NCI-H226 (cell line): Measurements from ENCODE around the gene ADGRV1.
A peak's percentile ranks its signal among the peaks of the same experiment; 100 is the strongest.

Experiments used
- DNase-seq: peaks from one replicate; pipeline ENCODE4 v3.0.0-alpha.2; 2015

ADGRV1 gene

DNA sequence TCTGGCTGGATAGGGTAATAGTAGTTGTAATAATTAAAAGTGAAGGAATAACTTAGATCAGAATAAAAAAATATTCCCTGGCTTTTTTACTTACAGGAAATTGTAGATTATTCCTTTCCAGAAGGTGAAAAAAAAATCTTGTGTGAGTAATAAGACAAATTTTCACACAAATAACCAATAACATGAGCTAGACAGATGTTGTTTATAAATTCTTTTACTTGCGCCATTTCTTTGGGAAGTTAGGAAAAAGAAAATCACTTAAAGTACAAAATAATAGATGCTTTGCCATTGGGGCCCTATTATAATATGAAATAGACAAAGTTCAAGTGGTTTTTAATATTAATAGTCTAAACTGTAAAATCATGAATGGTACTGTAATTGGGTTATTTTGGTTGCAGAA lies 620.4 kb downstream of the ADGRV1 start:
- DNase-seq, result no peak

DNA sequence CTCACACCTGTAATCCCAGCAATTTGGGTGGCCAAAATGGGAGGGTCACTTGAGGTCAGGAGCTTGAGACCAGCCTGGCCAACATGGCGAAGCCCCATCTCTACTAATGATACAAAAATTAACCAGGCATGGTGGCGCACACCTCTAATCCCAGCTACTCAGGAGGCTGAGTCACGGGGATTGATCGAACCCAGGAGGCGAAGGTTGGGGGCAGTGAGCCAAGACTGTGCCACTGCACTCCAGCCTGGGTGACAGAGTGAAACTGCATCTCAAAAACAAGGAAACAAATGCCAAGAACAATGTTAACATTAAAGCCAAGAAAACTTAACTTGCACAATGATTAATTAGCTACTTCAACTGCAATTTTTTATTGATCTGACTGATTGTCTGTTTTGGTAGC lies 621.9 kb downstream of the ADGRV1 start:
- DNase-seq, result no peak

DNA sequence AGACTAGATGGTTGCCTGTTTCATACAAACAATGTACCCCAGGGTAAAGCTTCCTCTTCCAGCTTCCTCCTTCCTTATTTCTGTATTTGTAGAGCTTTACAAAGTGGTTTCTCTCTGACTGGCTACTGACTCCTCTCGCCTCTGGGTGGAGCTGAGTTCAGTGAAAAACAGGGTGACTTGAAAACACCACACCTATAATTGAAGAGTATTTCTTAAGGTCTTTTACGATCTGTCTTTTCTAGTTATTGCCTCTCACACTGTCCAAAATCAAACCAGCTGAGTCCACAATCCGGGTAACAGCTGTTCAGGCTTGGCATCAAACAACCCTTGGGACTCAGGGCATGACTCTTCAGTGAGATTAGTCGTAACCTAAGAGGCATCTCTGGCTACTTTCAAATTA lies 624.2 kb downstream of the ADGRV1 start:
- no peak for DNase-seq

DNA sequence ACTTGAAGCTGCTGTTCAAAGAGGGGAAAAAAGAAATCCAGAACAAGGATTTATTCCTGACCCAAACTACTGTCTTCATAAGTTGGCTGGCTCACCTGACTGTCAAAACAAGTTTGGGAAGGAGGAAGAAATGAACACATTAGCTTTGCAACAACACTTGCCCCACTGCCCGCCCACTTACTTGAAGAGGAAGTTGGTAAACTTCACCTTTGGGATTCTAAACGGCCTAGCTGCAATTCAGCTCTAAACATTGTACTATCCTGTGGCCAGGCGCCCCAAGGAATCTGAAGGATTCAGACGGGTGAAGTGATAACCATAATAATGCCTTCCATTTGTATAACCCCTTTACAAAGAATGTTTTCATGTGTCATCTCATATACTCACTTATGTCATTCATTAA lies 625.1 kb downstream of the ADGRV1 start:
- DNase-seq, result no peak

DNA sequence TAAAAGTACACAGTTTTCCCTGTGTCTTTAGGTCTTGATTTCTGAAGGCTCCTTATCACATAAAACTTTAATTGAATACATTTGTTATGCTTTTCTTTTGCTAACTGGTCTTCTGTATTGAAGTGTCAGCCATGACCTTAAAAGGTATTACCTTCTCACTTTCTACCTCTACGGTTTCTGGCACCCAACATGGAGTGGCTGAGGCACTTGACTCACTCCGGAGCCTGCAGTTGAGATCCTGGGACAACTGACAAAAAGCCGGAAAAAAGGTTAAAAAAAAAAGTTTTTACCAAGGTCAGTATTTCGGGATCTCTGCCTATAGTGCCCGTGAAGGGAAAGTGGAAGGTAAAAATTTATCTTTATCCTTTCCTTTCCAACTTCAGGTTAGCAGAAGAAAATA lies 627.5 kb downstream of the ADGRV1 start:
- no peak for DNase-seq

DNA sequence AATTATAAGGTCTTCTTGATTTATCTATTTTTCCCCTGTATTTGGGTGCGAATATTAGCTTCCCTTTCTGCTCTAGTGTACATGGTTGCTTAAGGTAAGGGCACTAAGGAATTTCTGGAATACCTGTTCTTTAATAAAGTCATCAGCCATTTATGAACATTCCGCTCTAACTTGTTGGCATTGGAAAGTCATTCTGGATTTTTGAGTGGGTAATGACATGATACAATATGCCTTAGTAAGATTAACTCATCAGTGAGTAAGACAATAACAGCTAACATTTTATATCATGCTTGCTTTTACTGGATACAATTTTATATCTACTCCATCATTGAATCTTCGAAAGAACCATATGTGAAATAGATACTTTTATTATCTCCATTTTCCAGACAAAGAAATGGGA lies 628.4 kb downstream of the ADGRV1 start:
- no peak for DNase-seq

DNA sequence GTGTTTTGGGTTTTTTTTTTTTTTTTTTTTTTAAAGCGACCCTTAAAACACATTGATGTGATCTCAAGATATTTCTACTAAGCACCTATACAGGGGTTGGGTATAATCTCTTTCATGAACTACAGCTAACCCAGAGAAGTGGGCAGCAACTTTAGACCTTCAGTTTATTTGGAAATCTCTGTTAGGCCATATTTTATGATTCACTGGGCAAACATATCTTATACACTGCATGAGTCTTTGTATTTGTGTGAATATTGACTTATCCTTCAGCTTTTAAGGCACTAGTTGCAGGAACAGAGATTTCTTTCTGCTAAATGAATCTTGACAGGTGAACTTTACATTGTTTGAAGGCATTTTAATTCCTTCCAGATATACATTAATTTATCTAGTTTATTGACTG lies 630.2 kb downstream of the ADGRV1 start:
- no peak for DNase-seq

DNA sequence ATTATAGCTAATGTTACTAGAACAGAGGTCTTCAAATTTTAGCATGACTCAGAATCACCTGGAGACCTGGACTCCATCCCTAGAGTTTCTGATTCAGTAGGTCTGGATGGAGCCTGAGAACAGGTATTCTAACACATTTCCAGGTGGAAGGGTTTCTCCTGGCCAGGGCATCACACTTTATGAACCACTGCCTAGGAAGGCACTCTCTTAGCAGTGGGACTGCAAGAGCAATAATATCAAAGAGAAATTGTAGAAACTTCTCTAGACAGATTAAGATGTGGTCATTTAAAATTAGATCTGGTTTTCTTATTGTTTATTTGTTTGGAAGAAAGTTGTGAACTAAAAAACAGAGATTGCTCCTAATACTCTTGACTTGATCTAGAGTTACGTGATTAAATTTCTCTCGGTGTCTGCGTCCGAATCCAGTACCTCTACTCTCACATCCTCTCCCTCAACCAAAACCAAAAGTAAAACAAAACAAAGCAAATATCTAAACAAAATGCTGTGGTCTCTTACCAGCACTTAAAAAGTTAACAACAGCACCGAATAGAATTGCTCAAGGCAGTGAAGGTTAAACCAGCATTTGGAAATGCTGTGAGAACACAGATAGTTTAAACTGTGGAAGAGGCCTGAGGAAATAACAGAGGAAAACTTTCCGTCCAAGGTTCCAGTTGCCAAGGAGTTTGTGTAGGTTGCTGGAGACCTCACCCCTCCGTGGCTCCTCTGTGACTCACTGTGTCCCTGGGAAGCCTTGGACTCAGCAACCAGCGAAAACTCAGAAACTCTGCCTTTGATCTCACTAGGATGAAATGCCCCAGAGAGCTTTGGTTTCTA lies 631.1 kb downstream of the ADGRV1 start:
- no peak for DNase-seq

DNA sequence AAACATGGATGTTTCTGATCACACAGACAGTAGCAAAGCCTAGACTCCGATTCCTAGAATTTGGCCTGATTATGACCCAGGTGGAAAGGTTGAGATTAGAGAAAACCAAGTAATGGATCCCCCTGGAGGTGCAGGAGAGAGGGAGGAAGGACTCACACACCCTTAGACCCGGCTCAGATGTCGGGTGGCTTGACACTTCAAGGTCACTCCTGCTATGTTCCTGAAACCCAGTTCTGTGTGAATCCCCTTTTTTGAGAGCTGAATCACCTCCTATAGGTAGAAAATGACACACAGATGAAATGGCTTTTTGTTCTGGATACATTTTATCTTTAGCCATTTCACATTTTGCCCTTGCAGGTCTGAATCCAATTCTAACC lies 631.7 kb downstream of the ADGRV1 start:
- no peak for DNase-seq

DNA sequence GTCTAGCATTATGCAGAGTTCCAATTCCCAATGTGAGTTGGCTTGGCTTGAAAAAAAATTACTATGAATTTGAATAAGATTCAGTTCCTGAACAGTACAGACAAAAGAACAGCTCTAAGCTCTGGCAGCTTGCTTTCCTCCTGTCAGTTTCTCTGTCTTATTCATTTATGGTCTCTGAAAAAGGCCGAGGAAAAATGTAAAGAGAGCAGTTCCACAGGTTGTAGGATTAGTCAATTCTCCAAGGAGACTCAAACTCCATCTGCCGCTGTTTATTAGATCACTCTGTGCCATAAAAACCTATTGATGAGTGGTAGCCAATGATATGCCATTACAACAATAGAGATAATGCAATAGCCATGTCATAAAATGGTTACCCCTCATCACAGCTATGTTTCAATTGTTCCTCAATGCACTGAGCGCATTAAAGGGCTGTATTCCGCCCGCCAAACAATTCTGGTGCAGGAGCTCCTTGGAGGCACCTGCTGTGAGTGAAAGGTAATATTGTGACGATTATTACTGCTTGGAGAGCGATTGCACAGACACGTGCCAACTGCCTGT lies 636.3 kb downstream of the ADGRV1 start:
- no peak for DNase-seq

DNA sequence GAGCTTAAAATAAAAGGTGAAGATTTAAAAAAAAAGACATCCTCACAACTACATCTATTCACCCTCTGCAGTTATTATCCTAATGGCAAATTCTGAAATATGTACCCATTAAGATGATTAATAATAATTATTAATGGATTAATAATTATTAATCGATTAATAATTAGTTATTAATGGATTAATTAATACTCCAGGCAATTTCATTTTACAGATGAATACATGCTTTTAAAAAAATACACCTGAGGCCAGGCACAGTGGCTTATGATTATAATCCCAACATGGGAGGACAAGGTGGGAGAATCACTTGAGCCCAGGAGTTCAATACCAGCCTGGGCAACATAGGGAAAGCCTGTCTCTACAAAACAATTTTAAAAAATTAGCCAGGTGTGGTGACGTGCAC lies 642.1 kb downstream of the ADGRV1 start:
- no peak for DNase-seq

DNA sequence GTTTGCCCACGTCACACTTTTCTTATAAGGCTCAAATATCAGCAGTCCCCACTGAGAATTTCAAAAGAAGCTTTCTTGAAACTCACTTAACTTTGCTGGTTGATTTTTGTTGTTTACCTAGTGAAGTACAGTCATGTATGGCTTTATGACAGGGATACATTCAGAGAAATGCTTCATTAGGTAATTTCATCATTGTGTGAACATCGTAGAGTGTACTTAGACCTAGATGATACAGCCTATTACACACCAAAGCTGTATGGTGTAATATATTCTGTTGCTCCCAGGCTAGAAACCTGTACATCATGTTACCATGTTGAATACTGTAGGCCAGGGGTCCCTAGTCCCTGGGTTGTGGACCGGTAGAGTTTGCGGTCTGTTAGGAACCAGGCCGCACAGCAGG lies 647.5 kb downstream of the ADGRV1 start:
- no peak for DNase-seq

DNA sequence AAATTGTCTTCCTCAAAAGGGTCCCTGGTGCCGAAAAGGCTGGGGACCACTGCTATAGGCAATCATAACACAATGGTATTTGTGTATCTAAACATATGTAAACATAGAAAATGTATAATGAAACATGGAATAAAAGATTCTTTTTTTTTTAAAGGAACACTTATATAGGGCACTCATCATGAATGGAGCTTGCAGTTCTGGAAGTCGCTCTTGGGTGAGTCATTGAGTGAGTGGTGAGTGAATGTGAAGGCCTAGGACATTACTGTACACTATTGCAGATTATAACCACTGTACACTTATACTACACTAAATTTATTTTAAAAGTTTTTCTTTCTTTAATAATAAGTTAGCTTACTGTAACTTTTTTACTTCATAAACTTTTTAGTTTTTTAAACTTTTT lies 648.1 kb downstream of the ADGRV1 start:
- DNase-seq, result peak; percentile 68

DNA sequence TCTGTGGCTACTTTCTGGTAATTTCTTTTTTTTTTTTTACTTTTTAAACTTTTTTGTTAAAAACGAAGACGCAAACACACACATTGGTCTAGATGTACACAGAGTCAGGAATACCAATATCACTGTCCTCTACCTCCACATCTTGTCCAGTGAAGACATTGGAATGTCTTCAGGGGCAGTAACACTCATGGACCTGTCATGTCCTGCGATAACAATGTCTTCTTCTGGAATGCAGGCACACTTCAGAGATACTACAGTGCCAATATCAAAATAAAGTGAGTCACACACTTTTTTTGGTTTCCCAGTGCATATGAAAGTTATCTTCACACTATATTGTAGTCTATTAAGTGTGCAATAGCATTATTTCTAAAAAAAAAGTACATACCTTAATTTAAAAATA lies 648.7 kb downstream of the ADGRV1 start:
- DNase-seq, result peak; percentile 62

DNA sequence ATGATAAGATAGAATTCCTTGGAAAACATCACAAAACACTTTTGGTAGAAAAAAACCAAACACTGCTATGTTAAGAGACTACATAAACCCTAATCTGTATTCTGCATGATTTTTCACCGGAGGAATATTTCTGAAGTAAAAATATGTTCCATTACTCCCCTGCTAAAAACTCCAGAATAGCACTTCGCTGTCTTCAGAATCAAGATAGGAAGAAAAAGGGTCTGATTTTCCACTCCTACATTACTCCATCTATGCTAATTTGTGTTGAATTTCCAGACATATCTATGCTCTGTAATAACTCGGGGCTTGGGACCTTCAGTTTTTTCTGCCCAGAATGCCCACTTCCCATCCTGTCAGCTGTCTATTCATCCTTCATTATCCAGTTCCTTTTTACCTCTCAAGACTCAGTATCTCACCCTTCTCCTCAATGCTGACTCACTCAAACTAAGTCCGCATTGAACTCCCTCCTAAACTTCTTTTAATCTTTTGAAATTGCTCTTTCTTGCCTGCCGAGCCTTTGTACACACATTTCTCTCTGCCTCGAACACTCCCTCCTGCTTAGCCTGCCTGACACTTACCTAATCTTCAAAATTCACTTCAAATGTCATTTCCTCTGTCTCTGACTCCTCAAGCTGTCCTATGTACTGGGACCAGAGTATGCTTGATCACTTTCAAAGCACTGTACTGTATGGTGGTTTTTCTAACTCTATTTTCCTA lies 653.6 kb downstream of the ADGRV1 start:
- no peak for DNase-seq

DNA sequence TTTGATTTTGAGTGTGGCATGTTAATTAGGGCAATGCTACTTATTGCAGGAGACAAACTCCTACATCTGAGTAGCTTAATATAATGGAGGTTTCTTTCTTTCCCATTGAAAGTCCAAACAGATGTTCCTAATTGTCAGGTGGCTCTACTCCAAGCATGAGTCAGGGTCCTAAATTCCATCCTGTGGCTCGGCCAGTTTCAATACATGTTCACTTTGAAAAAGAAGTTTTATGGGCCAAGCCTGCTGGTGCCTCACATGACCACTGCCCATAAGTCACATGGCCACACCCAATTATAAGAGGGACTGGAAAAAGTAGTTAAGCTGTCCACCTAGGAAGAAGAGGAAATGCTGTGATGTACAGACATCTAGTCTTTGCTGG lies 654.1 kb downstream of the ADGRV1 start:
- DNase-seq, result no peak
